Thymus (tissue), 11 donors: Measurements from ENCODE around the gene ZBP1. TPM values are rescaled to one million over a fixed set of nuclear protein-coding genes. Genes with fewer than 3 reads are reported as not detected.

Source experiments
- DNase-seq, 9 donors: peaks; one replicate each; pipeline ENCODE4 v3.0.0-alpha.2; 2013; ENCODE audit warnings: low spot score in 9 of 9, low read depth in 6 of 9, missing footprints in 1 of 9
- H3K27ac ChIP-seq, 2 donors: one replicate each; pipeline ENCODE4 v1.5.1; 2013; ENCODE audit warnings: control low read depth in 1 of 2, low read depth in 1 of 2, low read length in 1 of 2, mild to moderate bottlenecking in 1 of 2, moderate library complexity in 1 of 2
- H3K27me3 ChIP-seq, 2 donors: one replicate each; pipeline ENCODE4 v1.5.1; 2013; ENCODE audit warnings: low read length in 1 of 2; ENCODE audit not compliant: control insufficient read depth in 2 of 2, insufficient read depth in 1 of 2
- H3K36me3 ChIP-seq, 2 donors: one replicate each; pipeline ENCODE4 v1.5.1; 2013; ENCODE audit warnings: low read length in 1 of 2, mild to moderate bottlenecking in 1 of 2, moderate library complexity in 1 of 2; ENCODE audit not compliant: control insufficient read depth in 2 of 2, insufficient read depth in 2 of 2
- H3K4me1 ChIP-seq, 2 donors: one replicate each; pipeline ENCODE4 v1.5.1; 2013; ENCODE audit warnings: low read length in 2 of 2; ENCODE audit not compliant: control insufficient read depth in 2 of 2, insufficient read depth in 2 of 2
- H3K4me3 ChIP-seq, 2 donors: one replicate each; pipeline ENCODE4 v1.5.1; 2013; ENCODE audit warnings: low read length in 2 of 2, control low read depth in 1 of 2, mild to moderate bottlenecking in 1 of 2
- H3K9me3 ChIP-seq, 2 donors: one replicate each; pipeline ENCODE4 v1.5.1; 2013; ENCODE audit warnings: low read length in 1 of 2, mild to moderate bottlenecking in 1 of 2; ENCODE audit not compliant: control insufficient read depth in 2 of 2, insufficient read depth in 1 of 2
- WGBS: extraction: QIAGEN DNeasy Blood & Tissue Kit; methylation state at CpG from one replicate; pipeline ENCODE4 v1.1.7; 2013; 5-methylcytosine and 5-hydroxymethylcytosine counted together
- polyA plus RNA-seq: library from polyadenylated mRNA; stranded (reverse); fragments of 200-250 nt; gene quantifications from one replicate; pipeline ENCODE4 v1.2.3, GENCODE V29; 2013
- total RNA-seq: library from RNA; stranded (reverse); fragments of 120-200 nt; gene quantifications from one replicate; pipeline ENCODE4 v1.2.4, GENCODE V29; 2013
- donor health status: healthy.

The ZBP1 gene
- total and polyA plus RNA-seq, 2 donors = 2.0 to 3.4 TPM

GRCh38 chr20:57596998-57597939, 23.0 kb downstream of the ZBP1 start:
- WGBS = 23% methylated on average over 39 of the region's 39 CpGs
- DNase-seq = peak in 6 of 9 donors; percentile 19 to 67 (median 48)
- H3K9me3 ChIP-seq = no peaks in the 10 kb centered on the region
- no peak overlapping the region for H3K4me3 ChIP-seq
- H3K4me1 ChIP-seq = peaks cover 0 to 4% of the 10 kb centered on the region in 2 donors
- peaks cover 0 to 32% of the 10 kb centered on the region in 2 donors for H3K27me3 ChIP-seq
- H3K27ac ChIP-seq = no peak overlapping the region
- no peaks in the 10 kb centered on the region for H3K36me3 ChIP-seq

DNA sequence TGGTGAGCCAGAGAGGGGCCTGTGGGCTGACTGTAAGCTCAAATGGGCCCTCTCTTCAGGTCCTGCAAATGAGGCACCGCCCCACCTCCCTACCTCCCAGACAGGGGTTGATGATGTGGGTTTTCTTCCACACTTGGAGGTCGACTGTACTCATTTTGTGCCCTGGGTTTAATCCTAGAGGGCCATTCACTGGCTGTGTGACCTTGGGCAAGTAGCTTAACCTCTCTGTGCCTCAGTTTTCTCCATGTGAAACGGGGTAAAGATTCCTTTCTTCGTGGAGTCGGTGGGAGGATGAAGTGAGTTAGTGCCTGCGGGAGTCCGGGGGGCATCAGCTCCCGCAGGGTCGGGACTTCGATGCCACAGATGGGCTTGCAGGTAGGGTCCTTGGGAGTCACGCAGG, 23.9 kb downstream of the ZBP1 start:
- no peak for DNase-seq
- H3K27me3 ChIP-seq = peaks cover 0 to 32% of the 10 kb centered on the region in 2 donors
- peaks cover 0 to 4% of the 10 kb centered on the region in 2 donors for H3K4me1 ChIP-seq
- no peaks in the 10 kb centered on the region for H3K9me3 ChIP-seq
- no peak overlapping the region for H3K4me3 ChIP-seq
- 75% methylated on average over 11 of the region's 11 CpGs for WGBS
- no peak overlapping the region for H3K27ac ChIP-seq
- no peaks in the 10 kb centered on the region for H3K36me3 ChIP-seq

- no peak for DNase-seq
- H3K36me3 ChIP-seq = no peaks in the 10 kb centered on the region
- no peak overlapping the region for H3K4me3 ChIP-seq
- H3K27me3 ChIP-seq = peaks cover 0 to 32% of the 10 kb centered on the region in 2 donors
- H3K9me3 ChIP-seq = no peaks in the 10 kb centered on the region
- WGBS = 91% methylated on average over 25 of the region's 25 CpGs
- H3K4me1 ChIP-seq = peaks cover 0 to 4% of the 10 kb centered on the region in 2 donors
- no peak overlapping the region for H3K27ac ChIP-seq
Measured at GRCh38 chr20:57595041-57596030, 24.9 kb downstream of the ZBP1 start.

DNA sequence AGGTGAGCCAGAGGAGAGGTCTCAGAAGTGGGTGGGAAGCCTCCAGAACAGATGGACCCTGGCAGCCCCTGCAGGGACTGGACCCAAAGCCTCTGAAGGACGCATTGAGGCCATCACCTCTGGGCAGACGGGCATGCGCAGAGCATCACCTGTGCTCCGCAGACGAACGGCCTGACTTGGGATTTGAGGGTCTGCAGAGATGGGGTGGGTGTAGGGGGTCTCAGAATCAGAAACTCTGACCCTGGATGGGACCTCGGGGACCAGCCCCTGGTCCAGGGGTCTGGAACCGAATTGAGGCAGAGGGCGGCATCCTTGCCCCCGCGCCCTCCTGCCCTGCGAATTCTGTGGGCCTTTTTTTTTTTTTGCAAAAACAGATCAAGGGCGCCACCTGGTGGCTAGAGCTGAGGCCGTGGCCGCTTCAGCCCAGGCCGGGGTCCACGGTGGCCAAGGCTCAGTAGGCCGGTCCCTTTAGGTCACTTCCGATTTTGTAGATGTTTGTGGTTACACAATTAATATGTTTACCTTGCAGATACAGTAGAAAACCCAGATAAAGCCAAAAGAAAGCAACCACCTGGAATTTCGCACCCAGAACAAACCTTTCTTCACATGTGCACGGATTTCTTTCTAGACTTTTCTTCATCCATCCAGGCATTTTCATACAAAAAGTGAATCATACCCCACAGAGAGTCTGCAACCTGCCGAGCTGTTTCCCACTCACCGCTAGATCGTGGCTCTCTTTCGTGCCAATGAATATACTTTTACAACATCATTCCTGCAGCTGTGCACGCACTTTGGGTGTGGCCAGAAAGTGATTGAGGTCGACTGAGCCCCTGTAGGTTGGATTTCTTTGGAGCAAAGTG, 25.9 kb downstream of the ZBP1 start:
- H3K27me3 ChIP-seq = peaks cover 0 to 32% of the 10 kb centered on the region in 2 donors
- H3K9me3 ChIP-seq = no peaks in the 10 kb centered on the region
- DNase-seq = peak in 6 of 9 donors; percentile 12 to 44 (median 24)
- H3K4me3 ChIP-seq = no peak overlapping the region
- 43% methylated on average over 27 of the region's 27 CpGs for WGBS
- no peaks in the 10 kb centered on the region for H3K36me3 ChIP-seq
- H3K27ac ChIP-seq = no peak overlapping the region
- H3K4me1 ChIP-seq = peaks cover 0 to 4% of the 10 kb centered on the region in 2 donors

DNA sequence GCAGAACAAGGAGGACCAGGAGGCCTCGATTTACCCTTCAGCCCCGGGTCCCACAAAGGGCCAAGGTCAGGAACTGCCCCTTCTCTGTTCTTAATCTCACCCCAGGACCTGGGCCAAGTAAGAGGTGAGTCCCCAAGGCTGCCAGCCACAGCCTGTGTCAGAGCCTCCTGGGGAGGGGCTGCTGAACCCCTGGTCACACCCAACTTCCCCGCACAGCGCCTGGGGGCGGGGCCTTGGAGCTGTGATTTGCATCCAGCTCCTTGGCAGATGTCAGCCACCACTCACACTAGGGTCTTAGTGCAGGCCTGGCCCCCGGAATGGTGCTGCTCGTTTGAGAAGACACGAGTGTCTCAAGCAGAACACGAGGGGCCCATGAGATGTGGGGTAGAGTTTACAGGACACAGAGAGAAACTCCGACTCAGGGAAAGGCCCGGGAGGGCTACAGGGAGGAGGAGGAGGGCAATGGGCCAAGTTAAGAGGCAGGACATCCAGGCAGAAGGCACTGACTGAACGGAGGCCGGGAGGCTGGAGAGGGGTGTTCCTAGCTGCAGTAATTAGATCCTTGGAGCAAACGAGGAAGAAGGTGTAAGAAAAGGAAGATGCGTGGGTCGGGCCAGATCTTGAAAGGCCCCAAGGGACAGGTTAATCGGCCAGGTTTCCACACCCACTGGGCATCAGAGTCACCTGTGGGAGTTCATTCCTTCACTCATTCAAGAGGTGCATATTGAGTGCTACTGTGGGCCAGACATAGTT, 26.9 kb downstream of the ZBP1 start:
- no peak overlapping the region for H3K4me3 ChIP-seq
- H3K4me1 ChIP-seq = peaks cover 0 to 4% of the 10 kb centered on the region in 2 donors
- no peak overlapping the region for H3K27ac ChIP-seq
- H3K36me3 ChIP-seq = no peaks in the 10 kb centered on the region
- WGBS = 66% methylated on average over 17 of the region's 17 CpGs
- no peaks in the 10 kb centered on the region for H3K9me3 ChIP-seq
- H3K27me3 ChIP-seq = peaks cover 0 to 27% of the 10 kb centered on the region in 2 donors
- no peak for DNase-seq

GRCh38 chr20:57592263-57593092, 27.7 kb downstream of the ZBP1 start:
- H3K36me3 ChIP-seq = no peaks in the 10 kb centered on the region
- H3K4me1 ChIP-seq = peaks cover 0 to 4% of the 10 kb centered on the region in 2 donors
- no peak for DNase-seq
- H3K9me3 ChIP-seq = peaks cover 0 to 3% of the 10 kb centered on the region in 2 donors
- H3K27ac ChIP-seq = no peak overlapping the region
- 92% methylated on average over 22 of the region's 22 CpGs for WGBS
- H3K27me3 ChIP-seq = peaks cover 0 to 23% of the 10 kb centered on the region in 2 donors
- H3K4me3 ChIP-seq = no peak overlapping the region

GRCh38 chr20:57591289-57592229, 28.7 kb downstream of the ZBP1 start:
- DNase-seq = no peak

More at GRCh38 chr20:57591289-57592229, 28.7 kb downstream of the ZBP1 start:
- Histone ChIP-seq H3K27me3 (peaks cover 0 to 18% of the 10 kb centered on the region in 2 donors), H3K4me3 (no peak overlapping the region), H3K27ac (no peak overlapping the region), H3K4me1 (peaks cover 0 to 1% of the 10 kb centered on the region in 2 donors), H3K9me3 (peaks cover 0 to 5% of the 10 kb centered on the region in 2 donors), H3K36me3 (no peaks in the 10 kb centered on the region)
- 84% methylated on average over 15 of the region's 15 CpGs for WGBS
